Measurements from ENCODE around the gene TOM1L2.

Gene TOM1L2

GRCh38 chr17:17902376-17902775, 69.8 kb downstream of the TOM1L2 start:
- no peaks in the 10 kb centered on the region for H3K4me1 ChIP-seq (ENCODE audit: control insufficient read depth, insufficient read depth, low read length)
- no peak overlapping the region for H3K27ac ChIP-seq (ENCODE audit: low read length)
- H3K9me3 ChIP-seq (ENCODE audit: control insufficient read depth, insufficient read depth, low read length) = no peaks in the 10 kb centered on the region
- H3K4me3 ChIP-seq (ENCODE audit: low read length) = no peak overlapping the region
- no peaks in the 10 kb centered on the region for H3K36me3 ChIP-seq (ENCODE audit: control insufficient read depth, insufficient read depth, low read length)
- DNase-seq (ENCODE audit: low read depth, low spot score) = no peak
- H3K27me3 ChIP-seq (ENCODE audit: control insufficient read depth, insufficient read depth, low read length) = no peaks in the 10 kb centered on the region
- no CpG with 5 or more reads among the region's 3 CpGs for WGBS (ENCODE audit: insufficient coverage, insufficient read length)

GRCh38 chr17:17900615-17901520, 71.3 kb downstream of the TOM1L2 start:
- H3K4me1 ChIP-seq (ENCODE audit: control insufficient read depth, insufficient read depth, low read length) = no peaks in the 10 kb centered on the region
- H3K27ac ChIP-seq (ENCODE audit: low read length) = no peak overlapping the region

GRCh38 chr17:17899486-17899885, 72.7 kb downstream of the TOM1L2 start:
- Histone ChIP-seq H3K27me3 (ENCODE audit: control insufficient read depth, insufficient read depth, low read length) (no peaks in the 10 kb centered on the region), H3K9me3 (ENCODE audit: control insufficient read depth, insufficient read depth, low read length) (no peaks in the 10 kb centered on the region), H3K36me3 (ENCODE audit: control insufficient read depth, insufficient read depth, low read length) (no peaks in the 10 kb centered on the region), H3K4me1 (ENCODE audit: control insufficient read depth, insufficient read depth, low read length) (no peaks in the 10 kb centered on the region), H3K27ac (ENCODE audit: low read length) (no peak overlapping the region), H3K4me3 (ENCODE audit: low read length) (no peak overlapping the region)
- DNase-seq (ENCODE audit: low read depth, low spot score) = no peak
- WGBS (ENCODE audit: insufficient coverage, insufficient read length) = no CpG with 5 or more reads among the region's 3 CpGs

More at GRCh38 chr17:17900615-17901520, 71.3 kb downstream of the TOM1L2 start:
- no peak for DNase-seq (ENCODE audit: low read depth, low spot score)
- no CpG with 5 or more reads among the region's 7 CpGs for WGBS (ENCODE audit: insufficient coverage, insufficient read length)
- Histone ChIP-seq H3K27me3 (ENCODE audit: control insufficient read depth, insufficient read depth, low read length) (no peaks in the 10 kb centered on the region), H3K4me3 (ENCODE audit: low read length) (no peak overlapping the region), H3K36me3 (ENCODE audit: control insufficient read depth, insufficient read depth, low read length) (no peaks in the 10 kb centered on the region), H3K9me3 (ENCODE audit: control insufficient read depth, insufficient read depth, low read length) (no peaks in the 10 kb centered on the region)

- DNase-seq (ENCODE audit: low read depth, low spot score) = no peak
- no peaks in the 10 kb centered on the region for H3K4me1 ChIP-seq (ENCODE audit: control insufficient read depth, insufficient read depth, low read length)
- no peaks in the 10 kb centered on the region for H3K27me3 ChIP-seq (ENCODE audit: control insufficient read depth, insufficient read depth, low read length)
- no CpG with 5 or more reads among the region's 2 CpGs for WGBS (ENCODE audit: insufficient coverage, insufficient read length)
- no peaks in the 10 kb centered on the region for H3K9me3 ChIP-seq (ENCODE audit: control insufficient read depth, insufficient read depth, low read length)
- no peak overlapping the region for H3K27ac ChIP-seq (ENCODE audit: low read length)
- H3K4me3 ChIP-seq (ENCODE audit: low read length) = no peak overlapping the region
- H3K36me3 ChIP-seq (ENCODE audit: control insufficient read depth, insufficient read depth, low read length) = no peaks in the 10 kb centered on the region
Measured at GRCh38 chr17:17898673-17899072, 73.5 kb downstream of the TOM1L2 start.

GRCh38 chr17:17897442-17897841, 74.8 kb downstream of the TOM1L2 start:
- Histone ChIP-seq H3K27ac (ENCODE audit: low read length) (no peak overlapping the region), H3K36me3 (ENCODE audit: control insufficient read depth, insufficient read depth, low read length) (no peaks in the 10 kb centered on the region), H3K4me1 (ENCODE audit: control insufficient read depth, insufficient read depth, low read length) (no peaks in the 10 kb centered on the region), H3K9me3 (ENCODE audit: control insufficient read depth, insufficient read depth, low read length) (no peaks in the 10 kb centered on the region), H3K4me3 (ENCODE audit: low read length) (no peak overlapping the region), H3K27me3 (ENCODE audit: control insufficient read depth, insufficient read depth, low read length) (no peaks in the 10 kb centered on the region)
- no CpG with 5 or more reads among the region's 2 CpGs for WGBS (ENCODE audit: insufficient coverage, insufficient read length)
- no peak for DNase-seq (ENCODE audit: low read depth, low spot score)

- H3K9me3 ChIP-seq (ENCODE audit: control insufficient read depth, insufficient read depth, low read length) = no peaks in the 10 kb centered on the region
- WGBS (ENCODE audit: insufficient coverage, insufficient read length) = no CpG with 5 or more reads among the region's 8 CpGs
- no peak for DNase-seq (ENCODE audit: low read depth, low spot score)
- H3K36me3 ChIP-seq (ENCODE audit: control insufficient read depth, insufficient read depth, low read length) = no peaks in the 10 kb centered on the region
- no peak overlapping the region for H3K27ac ChIP-seq (ENCODE audit: low read length)
- H3K4me3 ChIP-seq (ENCODE audit: low read length) = no peak overlapping the region
- H3K4me1 ChIP-seq (ENCODE audit: control insufficient read depth, insufficient read depth, low read length) = no peaks in the 10 kb centered on the region
- no peaks in the 10 kb centered on the region for H3K27me3 ChIP-seq (ENCODE audit: control insufficient read depth, insufficient read depth, low read length)
Measured at GRCh38 chr17:17896746-17897145, 75.5 kb downstream of the TOM1L2 start.

GRCh38 chr17:17893801-17894644, 78.2 kb downstream of the TOM1L2 start:
- no CpG with 5 or more reads among the region's 7 CpGs for WGBS (ENCODE audit: insufficient coverage, insufficient read length)
- peaks cover 5% of the 10 kb centered on the region; the same call in 1 of the 2 replicates for H3K4me1 ChIP-seq (ENCODE audit: control insufficient read depth, insufficient read depth, low read length)
- H3K27ac ChIP-seq (ENCODE audit: low read length) = no peak overlapping the region
- no peaks in the 10 kb centered on the region for H3K9me3 ChIP-seq (ENCODE audit: control insufficient read depth, insufficient read depth, low read length)
- no peak overlapping the region for H3K4me3 ChIP-seq (ENCODE audit: low read length)
- no peaks in the 10 kb centered on the region for H3K36me3 ChIP-seq (ENCODE audit: control insufficient read depth, insufficient read depth, low read length)
- no peak for DNase-seq (ENCODE audit: low read depth, low spot score)
- H3K27me3 ChIP-seq (ENCODE audit: control insufficient read depth, insufficient read depth, low read length) = no peaks in the 10 kb centered on the region

GRCh38 chr17:17892731-17893130, 79.5 kb downstream of the TOM1L2 start:
- Histone ChIP-seq H3K9me3 (ENCODE audit: control insufficient read depth, insufficient read depth, low read length) (no peaks in the 10 kb centered on the region), H3K27me3 (ENCODE audit: control insufficient read depth, insufficient read depth, low read length) (no peaks in the 10 kb centered on the region), H3K4me3 (ENCODE audit: low read length) (no peak overlapping the region), H3K4me1 (ENCODE audit: control insufficient read depth, insufficient read depth, low read length) (peaks cover 7% of the 10 kb centered on the region; the same call in 1 of the 2 replicates), H3K36me3 (ENCODE audit: control insufficient read depth, insufficient read depth, low read length) (no peaks in the 10 kb centered on the region), H3K27ac (ENCODE audit: low read length) (no peak overlapping the region)
- WGBS (ENCODE audit: insufficient coverage, insufficient read length) = no CpG with 5 or more reads among the region's 2 CpGs
- DNase-seq (ENCODE audit: low read depth, low spot score) = no peak

- no peak for DNase-seq (ENCODE audit: low read depth, low spot score)
- no peaks in the 10 kb centered on the region for H3K27me3 ChIP-seq (ENCODE audit: control insufficient read depth, insufficient read depth, low read length)
- no peak overlapping the region for H3K4me3 ChIP-seq (ENCODE audit: low read length)
- H3K4me1 ChIP-seq (ENCODE audit: control insufficient read depth, insufficient read depth, low read length) = peaks cover 7% of the 10 kb centered on the region; the same call in 1 of the 2 replicates
- H3K9me3 ChIP-seq (ENCODE audit: control insufficient read depth, insufficient read depth, low read length) = no peaks in the 10 kb centered on the region
- WGBS (ENCODE audit: insufficient coverage, insufficient read length) = no CpG with 5 or more reads among the region's 6 CpGs
- no peak overlapping the region for H3K27ac ChIP-seq (ENCODE audit: low read length)
- H3K36me3 ChIP-seq (ENCODE audit: control insufficient read depth, insufficient read depth, low read length) = no peaks in the 10 kb centered on the region
Measured at GRCh38 chr17:17892009-17892408, 80.2 kb downstream of the TOM1L2 start.
